ENCODE results near the gene DRD1.

- TF ChIP-seq CTCF (conservative IDR thresholded peaks at IDR 0.05; ENCODE audit: low read depth, low read length) (no peak), POLR2A (IDR thresholded peaks at IDR 0.05; ENCODE audit: low read depth, low read length) (no peak), MXI1 (IDR thresholded peaks at IDR 0.05; ENCODE audit: borderline replicate concordance, low read depth, low read length) (no peak), MAZ (IDR thresholded peaks at IDR 0.05; ENCODE audit: borderline replicate concordance, low read depth, low read length) (no peak), SMC3 (IDR thresholded peaks at IDR 0.05; ENCODE audit: low read depth, low read length) (no peak), RCOR1 (IDR thresholded peaks at IDR 0.05; ENCODE audit: insufficient replicate concordance, low read length) (no peak), FOS (IDR thresholded peaks at IDR 0.05; ENCODE audit: low read depth, low read length) (no peak), RFX5 (IDR thresholded peaks at IDR 0.05; ENCODE audit: low read depth, low read length) (no peak), USF2 (IDR thresholded peaks at IDR 0.05; ENCODE audit: low read depth, low read length) (no peak), RAD21 (IDR thresholded peaks at IDR 0.05; ENCODE audit: low read length) (no peak), CEBPB (IDR thresholded peaks at IDR 0.05; ENCODE audit: low read depth, low read length) (no peak), BHLHE40 (IDR thresholded peaks at IDR 0.05; ENCODE audit: low read depth, low read length) (no peak), MAFK (IDR thresholded peaks at IDR 0.05; ENCODE audit: low read depth, low read length) (no peak)
Measured at GRCh38 chr5:175475248-175475647, 31.3 kb upstream of the DRD1 start.

All from IMR-90 (cell line).